ENCODE measurements around the gene SLC50A1. TPM values are rescaled to one million over a fixed set of nuclear protein-coding genes. Genes with fewer than 3 reads are reported as not detected.

SLC50A1 gene
- total and polyA plus RNA-seq, 9 of the 15 experiments (the other 6 are each of a cell fraction or from before 2014, with no cell fraction given) = 46.5 to 132 (median 91.9) TPM

GRCh38 chr1:155172732-155173477 lies 37.3 kb downstream of the SLC50A1 start, which contains the start of gene KRTCAP2 (continued):
- TF ChIP-seq RNF219 (CRISPR knock-in tag; IDR thresholded peaks at IDR 0.05) (no peak), ZNF449 (CRISPR knock-in tag; IDR thresholded peaks at IDR 0.05) (no peak), ELF4 (CRISPR knock-in tag; IDR thresholded peaks at IDR 0.05) (no peak), JUND (IDR thresholded peaks at IDR 0.05; ENCODE audit: borderline replicate concordance, low read depth, low read length) (peak; percentile 72; the same call in 1 of the 2 replicates), JUND (tag; IDR thresholded peaks at IDR 0.05; ENCODE audit: borderline replicate concordance, low read depth, low read length) (no peak; the same call in 2 of the 3 replicates), PBX2 (CRISPR knock-in tag; IDR thresholded peaks at IDR 0.05; ENCODE audit: low read depth) (no peak), PBX2 (tag; conservative IDR thresholded peaks at IDR 0.05; ENCODE audit: low read depth) (no peak), RBFOX2 (IDR thresholded peaks at IDR 0.05; ENCODE audit: low read depth, low read length) (peak; percentile 89), U2AF1 (optimal IDR thresholded peaks at IDR 0.05; ENCODE audit: low read depth, low read length) (no peak), U2AF2 (optimal IDR thresholded peaks at IDR 0.05; ENCODE audit: low read depth, low read length) (no peak), ZNF431 (CRISPR knock-in tag; IDR thresholded peaks at IDR 0.05) (no peak), TOE1 (IDR thresholded peaks at IDR 0.05; ENCODE audit: borderline replicate concordance) (peak; percentile 53; the same call in 1 of the 2 replicates), TOE1 (CRISPR knock-in tag; IDR thresholded peaks at IDR 0.05; ENCODE audit: borderline replicate concordance, low read depth) (no peak), NR3C1 (CRISPR knock-in tag; IDR thresholded peaks at IDR 0.05) (no peak), SIN3B (IDR thresholded peaks at IDR 0.05; ENCODE audit: low read depth) (peak; percentile 72), ZNF239 (CRISPR knock-in tag; IDR thresholded peaks at IDR 0.05) (peak; percentile 24; the same call in 1 of the 2 replicates), CBX3 (IDR thresholded peaks at IDR 0.05; ENCODE audit: borderline replicate concordance in 1 of 2, low read length in 2 of 2) (peak in 1 of 2 experiments; percentile 5; a peak in 1 of 3 replicates), RCOR1 (IDR thresholded peaks at IDR 0.05; ENCODE audit: borderline replicate concordance in 1 of 2, low read depth in 2 of 2, low read length in 2 of 2) (peak in 1 of 2 experiments; percentile 80; a peak in 2 of 4 replicates), MECOM (CRISPR knock-in tag; IDR thresholded peaks at IDR 0.05) (no peak)
- TF ChIP-seq, protein P1, sequence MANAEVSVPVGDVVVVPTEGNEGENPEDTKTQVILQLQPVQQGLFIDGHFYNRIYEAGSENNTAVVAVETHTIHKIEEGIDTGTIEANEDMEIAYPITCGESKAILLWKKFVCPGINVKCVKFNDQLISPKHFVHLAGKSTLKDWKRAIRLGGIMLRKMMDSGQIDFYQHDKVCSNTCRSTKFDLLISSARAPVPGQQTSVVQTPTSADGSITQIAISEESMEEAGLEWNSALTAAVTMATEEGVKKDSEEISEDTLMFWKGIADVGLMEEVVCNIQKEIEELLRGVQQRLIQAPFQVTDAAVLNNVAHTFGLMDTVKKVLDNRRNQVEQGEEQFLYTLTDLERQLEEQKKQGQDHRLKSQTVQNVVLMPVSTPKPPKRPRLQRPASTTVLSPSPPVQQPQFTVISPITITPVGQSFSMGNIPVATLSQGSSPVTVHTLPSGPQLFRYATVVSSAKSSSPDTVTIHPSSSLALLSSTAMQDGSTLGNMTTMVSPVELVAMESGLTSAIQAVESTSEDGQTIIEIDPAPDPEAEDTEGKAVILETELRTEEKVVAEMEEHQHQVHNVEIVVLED (CRISPR knock-in tag; IDR thresholded peaks at IDR 0.05) = 0 out of 2 replicates have a peak, but pooled peaks have one; percentile 11

Measured in K562 (cell line).